Sigmoid colon (tissue), 4 donors: ENCODE data around the gene PLCE1.

Experiments used
- CTCF ChIP-seq, 4 experiments: fragments of 450-650 bp in 3 of 4; fragments of 200-600 bp in 1 of 4; IDR thresholded peaks; one replicate each; pipeline ENCODE4 v1.5.1; 2016 to 2019; ENCODE audit warnings: antibody characterized with exemption in 4 of 4, mild to moderate bottlenecking in 3 of 4, moderate library complexity in 2 of 4
- POLR2AphosphoS5 ChIP-seq, 4 donors: sonication (generic); formaldehyde crosslinking; IDR thresholded peaks; one replicate each; pipeline ENCODE4 v1.6.1; 2017; ENCODE audit warnings: antibody characterized with exemption in 4 of 4

- TF ChIP-seq CTCF (IDR thresholded peaks at IDR 0.05) (no peak), POLR2AphosphoS5 (IDR thresholded peaks at IDR 0.05) (no peak)
Observed at GRCh38 chr10:94010116-94010515, 16.4 kb downstream of the PLCE1 start.
